K562 (cell line): ENCODE results near the gene BCORL1.

Experiments used
- EZH2 ChIP-seq: IDR thresholded peaks from 2 replicates; pipeline ENCODE4 v1.6.1; 2012; ENCODE audit warnings: low read depth, mild to moderate bottlenecking, inconsistent platforms, low read length, borderline replicate concordance
- FOXK1 ChIP-seq: sonication (generic); formaldehyde crosslinking; IDR thresholded peaks from 2 replicates; pipeline ENCODE4 v1.8.0; 2022; ENCODE audit warnings: missing genetic modification reagents, mild to moderate bottlenecking, borderline replicate concordance
- JUN ChIP-seq, 2 experiments: sonication (generic) in 1 of 2; formaldehyde crosslinking in 1 of 2; IDR thresholded peaks; 2 replicates each; pipeline versions ENCODE4 v1.6.1 to v1.8.0; 2012 to 2022; ENCODE audit warnings: borderline replicate concordance in 2 of 2, mild to moderate bottlenecking in 2 of 2, improper control_type of control experiment in 1 of 2, low read depth in 1 of 2, low read length in 1 of 2, missing genetic modification reagents in 1 of 2
- MGA ChIP-seq: fragments of 450-650 bp; IDR thresholded peaks from 2 replicates; pipeline ENCODE4 v1.6.1; 2016; ENCODE audit warnings: mild to moderate bottlenecking, moderate library complexity
- POLR2A ChIP-seq: fragments of 450-650 bp; conservative IDR thresholded peaks from 2 replicates; pipeline ENCODE4 v1.6.1; 2016
- PRPF4 ChIP-seq: fragments of 200-400 bp; formaldehyde crosslinking; IDR thresholded peaks from one replicate; pipeline ENCODE4 v1.6.1; 2017; ENCODE audit warnings: low read length, low read depth, mild to moderate bottlenecking; ENCODE audit not compliant: insufficient read depth, poor library complexity, severe bottlenecking
- U2AF1 ChIP-seq: fragments of 200-400 bp; formaldehyde crosslinking; optimal IDR thresholded peaks from 2 replicates; pipeline ENCODE3; 2017; ENCODE audit warnings: mild to moderate bottlenecking, low read depth, low read length, moderate library complexity
- YY1 ChIP-seq, 3 experiments: IDR thresholded peaks; 2 replicates each; pipeline ENCODE4 v1.6.1; 2011; ENCODE audit warnings: low read length in 2 of 3, mild to moderate bottlenecking in 2 of 3, moderate library complexity in 2 of 3, borderline replicate concordance in 1 of 3, control low read depth in 1 of 3, low read depth in 1 of 3; ENCODE audit not compliant: insufficient read depth in 3 of 3, insufficient replicate concordance in 2 of 3, control insufficient read depth in 1 of 3, insufficient read length in 1 of 3; ENCODE audit errors: extremely low read depth in 1 of 3
- ZBTB1 ChIP-seq: sonication (generic); formaldehyde crosslinking; IDR thresholded peaks from 2 replicates; pipeline ENCODE4 v1.8.1; 2023; ENCODE audit warnings: missing genetic modification reagents, low read depth, mild to moderate bottlenecking, borderline replicate concordance
- ZBTB8A ChIP-seq: fragments of 450-650 bp; IDR thresholded peaks from 2 replicates; pipeline ENCODE4 v1.6.1; 2018; ENCODE audit warnings: mild to moderate bottlenecking, moderate library complexity; ENCODE audit not compliant: partially characterized antibody
- ZNF282 ChIP-seq: sonication (generic); formaldehyde crosslinking; IDR thresholded peaks from 2 replicates; pipeline ENCODE4 v1.8.1; 2023; ENCODE audit warnings: missing genetic modification reagents
- ZZZ3 ChIP-seq: fragments of 450-650 bp; IDR thresholded peaks from 2 replicates; pipeline ENCODE4 v1.6.1; 2016; ENCODE audit warnings: antibody characterized with exemption, mild to moderate bottlenecking, moderate library complexity
- TF ChIP-seq, protein P1 (sequence below), 2 experiments: fragments of 450-650 bp; conservative IDR thresholded peaks; 2 replicates each; pipeline ENCODE4 v1.6.1; 2017; ENCODE audit warnings: mild to moderate bottlenecking in 2 of 2, moderate library complexity in 2 of 2

- TF ChIP-seq YY1 (IDR thresholded peaks at IDR 0.05; ENCODE audit: borderline replicate concordance in 1 of 3, control insufficient read depth in 1 of 3, extremely low read depth in 1 of 3, insufficient read depth in 3 of 3, insufficient read length in 1 of 3, insufficient replicate concordance in 2 of 3, low read depth in 1 of 3, low read length in 2 of 3) = no peak
- TF ChIP-seq EZH2 = no peak
- no peak for TF ChIP-seq ZZZ3
- no peak for TF ChIP-seq POLR2A
- TF ChIP-seq PRPF4 = no peak
- TF ChIP-seq ZBTB1 (CRISPR knock-in tag) = no peak
- no peak for TF ChIP-seq JUN (IDR thresholded peaks at IDR 0.05; ENCODE audit: borderline replicate concordance, low read depth, low read length)
- no peak for TF ChIP-seq JUN (CRISPR knock-in tag; IDR thresholded peaks at IDR 0.05; ENCODE audit: borderline replicate concordance)
- 0 out of 2 replicates have a peak, but pooled peaks have one; percentile 21 for TF ChIP-seq MGA
- TF ChIP-seq, protein P1, sequence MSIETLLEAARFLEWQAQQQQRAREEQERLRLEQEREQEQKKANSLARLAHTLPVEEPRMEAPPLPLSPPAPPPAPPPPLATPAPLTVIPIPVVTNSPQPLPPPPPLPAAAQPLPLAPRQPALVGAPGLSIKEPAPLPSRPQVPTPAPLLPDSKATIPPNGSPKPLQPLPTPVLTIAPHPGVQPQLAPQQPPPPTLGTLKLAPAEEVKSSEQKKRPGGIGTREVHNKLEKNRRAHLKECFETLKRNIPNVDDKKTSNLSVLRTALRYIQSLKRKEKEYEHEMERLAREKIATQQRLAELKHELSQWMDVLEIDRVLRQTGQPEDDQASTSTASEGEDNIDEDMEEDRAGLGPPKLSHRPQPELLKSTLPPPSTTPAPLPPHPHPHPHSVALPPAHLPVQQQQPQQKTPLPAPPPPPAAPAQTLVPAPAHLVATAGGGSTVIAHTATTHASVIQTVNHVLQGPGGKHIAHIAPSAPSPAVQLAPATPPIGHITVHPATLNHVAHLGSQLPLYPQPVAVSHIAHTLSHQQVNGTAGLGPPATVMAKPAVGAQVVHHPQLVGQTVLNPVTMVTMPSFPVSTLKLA (conservative IDR thresholded peaks at IDR 0.05) = no peak
- TF ChIP-seq U2AF1 = no peak
- TF ChIP-seq FOXK1 (CRISPR knock-in tag) = no peak
- no peak for TF ChIP-seq ZNF282 (CRISPR knock-in tag)
- TF ChIP-seq ZBTB8A = no peak
Observed at GRCh38 chrX:130085551-130086446, 103.4 kb downstream of the BCORL1 start.
